Tibial artery (tissue), 4 donors: ENCODE results near the gene WNT5B.

Experiments
- DNase-seq, 2 donors: peaks; one replicate each; pipeline ENCODE4 v3.0.0-alpha.2; 2019
- H3K27ac ChIP-seq, 2 donors: fragments of 200-600 bp; sonication (generic) in 1 of 2; 1 replicate in 1 of 2; 2 replicates in 1 of 2; pipeline ENCODE4 v1.5.1; 2018 to 2019; ENCODE audit warnings: mild to moderate bottlenecking in 1 of 2
- H3K27me3 ChIP-seq, 2 donors: fragments of 200-600 bp; sonication (generic) in 1 of 2; one replicate each; pipeline versions ENCODE4 v1.5.1 to v1.6.0; 2016 to 2019
- H3K36me3 ChIP-seq, 3 donors: fragments of 200-600 bp; sonication (generic) in 2 of 3; one replicate each; pipeline ENCODE4 v1.5.1; 2016 to 2019; ENCODE audit warnings: mild to moderate bottlenecking in 2 of 3
- H3K4me1 ChIP-seq, 4 donors: fragments of 200-600 bp; sonication (generic) in 2 of 4; 1 replicate in 3 of 4; 2 replicates in 1 of 4; pipeline ENCODE4 v1.5.1; 2016 to 2019
- H3K4me3 ChIP-seq, 2 donors: fragments of 200-600 bp; sonication (generic) in 1 of 2; 1 replicate in 1 of 2; 2 replicates in 1 of 2; pipeline ENCODE4 v1.5.1; 2018 to 2019; ENCODE audit warnings: mild to moderate bottlenecking in 2 of 2
- H3K9me3 ChIP-seq, 3 donors: fragments of 200-600 bp; sonication (generic) in 1 of 3; one replicate each; pipeline ENCODE4 v1.5.1; 2016 to 2019
- CTCF ChIP-seq, 2 experiments: fragments of 200-600 bp in 1 of 2; fragments of 450-650 bp in 1 of 2; IDR thresholded peaks; one replicate each; pipeline ENCODE4 v1.5.1; 2017 to 2019; ENCODE audit warnings: antibody characterized with exemption in 2 of 2, mild to moderate bottlenecking in 1 of 2, moderate library complexity in 1 of 2
- intact Hi-C: fragments of 100-400 bp; cut with DNase I; formaldehyde crosslinking; loops from one replicate; pipeline ENCODE4 v1.15.0; 2023; ENCODE audit warnings: low total_unique reads

WNT5B gene

GRCh38 chr12:1639538-1639937 lies 10.5 kb downstream of the WNT5B start:
- Histone ChIP-seq H3K4me3 (no peak overlapping the region), H3K36me3 (no peaks in the 10 kb centered on the region), H3K4me1 (peaks cover 0 to 11% (median 8%) of the 10 kb centered on the region in 4 donors), H3K27me3 (no peaks in the 10 kb centered on the region), H3K9me3 (no peaks in the 10 kb centered on the region), H3K27ac (no peak overlapping the region)
- no peak for DNase-seq
- intact Hi-C loops = no loop called here
- TF ChIP-seq CTCF (IDR thresholded peaks at IDR 0.05) = no peak

DNA sequence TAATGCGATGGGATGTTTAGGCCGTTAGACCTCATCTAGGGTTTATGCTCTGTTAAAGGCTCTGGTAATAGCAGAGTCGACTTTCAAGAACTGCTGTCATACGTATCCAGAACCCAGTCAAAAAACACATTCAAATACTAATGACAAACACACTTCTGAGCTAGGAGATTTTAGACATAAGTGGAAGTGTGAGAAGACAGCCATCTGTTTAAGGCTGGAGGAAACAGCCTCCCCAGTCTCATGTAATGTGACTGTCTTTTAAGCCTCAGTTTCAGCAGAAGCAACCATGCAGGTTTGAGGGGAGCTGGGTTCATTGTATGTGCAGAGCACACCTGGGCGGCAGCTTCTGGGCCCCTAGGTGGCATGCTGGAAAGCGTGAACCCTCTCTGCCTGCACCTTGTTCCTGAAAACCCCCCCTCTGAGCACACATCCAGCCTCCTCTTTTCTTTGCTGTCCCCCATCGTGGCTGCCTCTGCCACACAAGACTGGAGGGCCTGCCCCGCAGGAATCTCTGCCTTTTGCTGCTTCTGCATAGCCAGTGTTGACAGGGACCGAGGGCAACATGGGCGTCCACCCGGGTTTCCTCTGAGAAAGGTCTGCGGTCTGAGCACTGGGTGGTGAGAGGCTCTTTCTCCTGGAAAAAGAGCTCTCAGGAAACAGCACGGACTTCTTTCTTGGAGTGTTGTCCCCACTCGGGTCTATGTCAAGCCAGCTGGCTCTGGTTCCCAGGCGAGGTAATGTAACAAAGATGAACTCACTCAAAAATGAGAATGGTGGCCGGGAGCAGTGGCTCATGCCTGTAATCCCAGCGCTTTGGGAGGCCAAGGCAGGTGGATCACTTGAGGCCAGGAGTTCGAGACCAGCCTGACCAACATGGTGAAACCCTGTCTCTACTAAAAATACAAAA lies 11.6 kb downstream of the WNT5B start:
- no peak overlapping the region for H3K27ac ChIP-seq
- no peaks in the 10 kb centered on the region for H3K9me3 ChIP-seq
- peaks cover 0 to 13% (median 9%) of the 10 kb centered on the region in 4 donors for H3K4me1 ChIP-seq
- peaks cover 0 to under 1% (median 0%) of the 10 kb centered on the region in 3 donors for H3K36me3 ChIP-seq
- no peak for DNase-seq
- TF ChIP-seq CTCF (IDR thresholded peaks at IDR 0.05) = no peak
- H3K4me3 ChIP-seq = no peak overlapping the region
- no peaks in the 10 kb centered on the region for H3K27me3 ChIP-seq
- intact Hi-C loops = loop anchor here (10.0 kb wide), 1 partner anchor 304 kb away; no protein-coding TSS in a partner anchor

DNA sequence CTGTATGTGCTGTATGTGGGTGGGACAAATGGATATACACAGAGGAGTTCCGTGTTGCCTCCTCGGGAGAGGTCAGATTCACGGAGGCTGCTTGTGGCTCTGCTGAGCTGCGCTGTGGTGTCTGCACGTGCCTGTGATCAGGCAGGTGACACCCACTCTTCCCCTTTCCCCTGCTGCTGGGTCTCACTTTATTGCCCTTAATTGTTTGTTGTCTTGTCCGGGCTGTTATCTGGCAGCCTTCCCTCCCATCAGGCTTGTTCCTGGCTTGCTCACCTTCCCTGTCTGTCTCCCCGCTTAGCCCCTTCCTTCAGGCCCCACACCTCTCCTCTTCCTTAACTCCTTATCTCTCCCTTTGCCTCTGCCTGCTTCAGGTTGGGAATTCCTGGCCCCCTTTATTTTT lies 13.5 kb downstream of the WNT5B start:
- no peak overlapping the region for H3K27ac ChIP-seq
- no peak for DNase-seq
- intact Hi-C loops = loop anchor here (10.0 kb wide), 1 partner anchor 302 kb away; no protein-coding TSS in a partner anchor

DNA sequence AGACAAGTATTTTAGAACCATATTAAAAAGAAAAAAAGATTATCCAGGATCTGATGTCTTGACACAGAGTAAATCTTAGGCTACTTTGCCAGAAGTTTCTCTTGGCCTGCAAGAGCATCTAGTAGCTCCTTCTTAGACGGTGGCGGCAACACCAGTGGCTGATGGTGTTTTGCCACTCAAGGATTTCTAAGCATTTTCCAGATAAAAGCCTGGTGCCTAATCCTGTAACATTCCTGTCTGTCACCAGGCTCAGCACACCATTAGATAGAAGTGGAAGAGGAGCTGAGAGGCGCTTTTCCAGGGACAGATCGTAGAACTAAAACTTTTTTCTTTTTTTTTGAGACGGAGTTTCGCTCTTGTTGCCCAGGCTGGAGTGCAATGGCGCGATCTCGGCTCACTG lies 14.0 kb downstream of the WNT5B start:
- Histone ChIP-seq H3K36me3 (peaks cover 0 to 6% (median 0%) of the 10 kb centered on the region in 3 donors), H3K9me3 (no peaks in the 10 kb centered on the region), H3K27me3 (no peaks in the 10 kb centered on the region), H3K27ac (no peak overlapping the region), H3K4me3 (no peak overlapping the region), H3K4me1 (peaks cover 0 to 13% (median 9%) of the 10 kb centered on the region in 4 donors)
- intact Hi-C loops = loop anchor here (10.0 kb wide), 1 partner anchor 302 kb away; no protein-coding TSS in a partner anchor
- DNase-seq = no peak
- no peak for TF ChIP-seq CTCF (IDR thresholded peaks at IDR 0.05)

More for the DNA sequence above, 13.5 kb downstream of the WNT5B start:
- Histone ChIP-seq H3K27me3 (no peaks in the 10 kb centered on the region), H3K4me1 (peaks cover 0 to 13% (median 9%) of the 10 kb centered on the region in 4 donors), H3K36me3 (peaks cover 0 to 6% (median 0%) of the 10 kb centered on the region in 3 donors), H3K9me3 (no peaks in the 10 kb centered on the region), H3K4me3 (no peak overlapping the region)
- no peak for TF ChIP-seq CTCF (IDR thresholded peaks at IDR 0.05)

DNA sequence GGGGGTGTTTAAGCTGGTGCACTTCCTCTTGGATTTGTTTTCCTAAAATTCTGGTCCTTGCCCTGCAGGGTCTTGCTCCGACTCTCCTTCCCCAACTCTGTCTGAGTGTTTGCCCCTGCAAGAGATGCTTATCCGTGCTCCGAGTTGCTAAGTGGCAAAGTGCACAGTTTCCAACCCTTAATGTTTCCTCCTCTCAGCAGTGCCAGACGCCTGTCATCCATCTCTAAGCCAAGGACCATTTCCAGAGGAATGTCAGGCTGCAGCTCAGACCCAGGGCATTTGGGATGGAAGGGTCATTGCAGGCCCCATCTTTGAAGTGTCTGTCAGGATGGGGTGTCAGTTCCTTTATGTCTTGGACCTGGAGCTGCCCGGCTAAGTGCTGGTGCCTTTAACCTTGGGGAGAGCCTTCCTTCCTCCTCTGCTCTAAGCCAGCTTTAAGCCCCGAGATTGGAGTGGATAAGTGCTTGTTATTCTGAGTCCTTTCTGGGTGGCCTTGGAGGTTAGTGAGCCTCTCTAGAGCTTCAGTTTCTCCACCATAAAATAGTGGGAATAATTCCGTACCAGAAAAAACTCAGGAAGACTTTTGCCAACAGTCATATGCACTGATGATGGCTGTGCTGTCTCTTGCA lies 15.0 kb downstream of the WNT5B start:
- no peak for DNase-seq
- Histone ChIP-seq H3K27ac (no peak overlapping the region), H3K4me3 (no peak overlapping the region), H3K27me3 (no peaks in the 10 kb centered on the region), H3K9me3 (no peaks in the 10 kb centered on the region), H3K4me1 (peaks cover 0 to 13% (median 9%) of the 10 kb centered on the region in 4 donors), H3K36me3 (peaks cover 0 to 6% (median 0%) of the 10 kb centered on the region in 3 donors)
- intact Hi-C loops = loop anchor here (10.0 kb wide), 1 partner anchor 301 kb away; no protein-coding TSS in a partner anchor
- no peak for TF ChIP-seq CTCF (IDR thresholded peaks at IDR 0.05)
